Vagina (tissue), 2 donors: ENCODE results near the gene MRNIP.

ENCODE experiments used
- POLR2A ChIP-seq, 2 donors: fragments of 450-650 bp; IDR thresholded peaks; one replicate each; pipeline ENCODE4 v1.6.1; 2017; ENCODE audit warnings: antibody characterized with exemption in 2 of 2, mild to moderate bottlenecking in 2 of 2, moderate library complexity in 2 of 2
- POLR2AphosphoS5 ChIP-seq, 2 donors: sonication (generic); formaldehyde crosslinking; IDR thresholded peaks; one replicate each; pipeline ENCODE4 v1.9.0; 2017; ENCODE audit warnings: antibody characterized with exemption in 2 of 2, mild to moderate bottlenecking in 2 of 2, low read depth in 1 of 2; ENCODE audit not compliant: insufficient read depth in 1 of 2
- TF ChIP-seq, protein P1 (sequence below), 3 experiments: fragments of 450-650 bp in 2 of 3; fragments of 200-600 bp in 1 of 3; sonication (generic) in 1 of 3; IDR thresholded peaks; one replicate each; pipeline ENCODE4 v1.5.1; 2017 to 2019; ENCODE audit warnings: antibody characterized with exemption in 3 of 3, mild to moderate bottlenecking in 2 of 3, moderate library complexity in 2 of 3

DNA sequence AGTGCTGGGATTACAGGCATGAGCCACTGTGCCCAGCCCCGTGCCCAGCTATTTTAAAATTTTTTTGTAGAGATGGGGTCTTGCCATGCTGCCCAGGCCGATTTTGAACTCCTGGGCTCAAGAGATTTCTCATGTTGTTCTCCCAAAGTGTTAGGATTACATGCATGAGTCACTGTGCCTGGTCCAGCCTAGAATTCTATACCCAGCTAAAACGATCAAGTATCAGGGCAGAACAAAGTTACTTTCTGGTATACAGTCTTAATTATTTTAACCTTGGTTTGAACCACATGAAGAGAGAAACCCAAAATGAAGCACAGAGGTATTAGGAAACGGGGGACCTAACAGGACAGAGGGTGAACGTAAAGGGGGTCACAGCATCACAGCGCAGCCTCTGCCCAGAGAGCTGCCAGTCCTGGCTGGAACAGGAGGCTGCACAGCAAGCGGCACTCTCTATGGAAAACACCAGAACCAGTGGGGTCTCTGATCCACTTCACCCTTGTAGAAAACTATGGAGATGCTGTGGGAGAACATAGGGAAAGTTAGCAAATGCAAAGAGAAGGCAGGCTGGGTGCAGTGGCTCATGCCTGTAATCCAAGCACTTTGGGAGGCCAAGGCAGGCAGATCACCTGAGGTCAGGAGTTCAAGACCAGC lies 27.7 kb downstream of the MRNIP start:
- TF ChIP-seq, protein P1, sequence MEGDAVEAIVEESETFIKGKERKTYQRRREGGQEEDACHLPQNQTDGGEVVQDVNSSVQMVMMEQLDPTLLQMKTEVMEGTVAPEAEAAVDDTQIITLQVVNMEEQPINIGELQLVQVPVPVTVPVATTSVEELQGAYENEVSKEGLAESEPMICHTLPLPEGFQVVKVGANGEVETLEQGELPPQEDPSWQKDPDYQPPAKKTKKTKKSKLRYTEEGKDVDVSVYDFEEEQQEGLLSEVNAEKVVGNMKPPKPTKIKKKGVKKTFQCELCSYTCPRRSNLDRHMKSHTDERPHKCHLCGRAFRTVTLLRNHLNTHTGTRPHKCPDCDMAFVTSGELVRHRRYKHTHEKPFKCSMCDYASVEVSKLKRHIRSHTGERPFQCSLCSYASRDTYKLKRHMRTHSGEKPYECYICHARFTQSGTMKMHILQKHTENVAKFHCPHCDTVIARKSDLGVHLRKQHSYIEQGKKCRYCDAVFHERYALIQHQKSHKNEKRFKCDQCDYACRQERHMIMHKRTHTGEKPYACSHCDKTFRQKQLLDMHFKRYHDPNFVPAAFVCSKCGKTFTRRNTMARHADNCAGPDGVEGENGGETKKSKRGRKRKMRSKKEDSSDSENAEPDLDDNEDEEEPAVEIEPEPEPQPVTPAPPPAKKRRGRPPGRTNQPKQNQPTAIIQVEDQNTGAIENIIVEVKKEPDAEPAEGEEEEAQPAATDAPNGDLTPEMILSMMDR (IDR thresholded peaks at IDR 0.05) = no peak
- TF ChIP-seq POLR2A (IDR thresholded peaks at IDR 0.05) (no peak), POLR2AphosphoS5 (IDR thresholded peaks at IDR 0.05; ENCODE audit: insufficient read depth in 1 of 2, low read depth in 1 of 2) (no peak)
